ENCODE data around the gene NUP98. TPM values are rescaled to one million over a fixed set of nuclear protein-coding genes. Genes with fewer than 3 reads are reported as not detected.
"Not testable (repeated sequence)": the region's sequence is repeated elsewhere in the genome, so short reads cannot be mapped to it uniquely, and the experiment has no call there.

Gene NUP98
- polyA plus RNA-seq, 3 donors = 59.2 to 78.2 (median 64.6) TPM

DNA sequence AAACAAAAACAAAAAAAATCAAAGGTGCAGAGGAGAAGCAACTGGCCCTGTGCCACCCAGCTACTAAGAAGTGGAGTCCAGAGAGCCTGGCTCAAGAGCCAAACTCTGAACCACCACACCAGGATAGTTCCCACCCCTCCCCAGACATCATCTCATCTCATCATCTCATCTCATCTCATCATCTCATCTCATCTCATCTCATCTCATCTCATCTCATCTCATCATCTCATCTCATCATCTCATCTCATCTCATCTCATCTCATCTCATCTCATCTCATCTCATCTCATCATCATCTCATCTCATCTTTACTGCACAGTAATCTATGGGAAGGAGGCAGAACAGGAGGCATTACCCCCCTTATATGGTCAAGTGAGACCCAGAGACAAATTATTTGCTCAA is 134.5 kb downstream of the NUP98 start:
- DNase-seq (ENCODE audit: extremely low read depth in 1 of 11, low read depth in 9 of 11, low spot score in 4 of 11) = no peak

DNA sequence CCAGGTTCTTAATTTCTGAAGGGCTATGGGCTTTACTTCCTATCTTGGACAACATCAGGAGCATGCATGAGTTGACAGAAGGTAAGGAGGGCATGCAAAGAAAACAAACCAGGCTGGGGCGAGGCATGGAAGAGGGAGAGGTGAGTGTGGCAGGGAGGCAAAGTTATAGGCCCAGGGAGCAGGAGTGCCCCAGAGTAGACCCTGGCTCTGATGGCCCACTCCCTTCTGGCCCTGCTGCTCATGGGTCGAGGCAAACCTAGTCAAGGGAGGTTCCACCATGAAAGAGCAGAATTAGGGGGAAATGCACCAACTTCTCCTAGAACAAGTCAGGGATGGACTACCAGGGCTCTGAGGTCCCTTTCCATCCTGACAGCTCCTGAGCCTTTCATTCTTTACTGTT is 136.4 kb downstream of the NUP98 start:
- DNase-seq (ENCODE audit: extremely low read depth in 1 of 11, low read depth in 9 of 11, low spot score in 4 of 11) = no peak

DNA sequence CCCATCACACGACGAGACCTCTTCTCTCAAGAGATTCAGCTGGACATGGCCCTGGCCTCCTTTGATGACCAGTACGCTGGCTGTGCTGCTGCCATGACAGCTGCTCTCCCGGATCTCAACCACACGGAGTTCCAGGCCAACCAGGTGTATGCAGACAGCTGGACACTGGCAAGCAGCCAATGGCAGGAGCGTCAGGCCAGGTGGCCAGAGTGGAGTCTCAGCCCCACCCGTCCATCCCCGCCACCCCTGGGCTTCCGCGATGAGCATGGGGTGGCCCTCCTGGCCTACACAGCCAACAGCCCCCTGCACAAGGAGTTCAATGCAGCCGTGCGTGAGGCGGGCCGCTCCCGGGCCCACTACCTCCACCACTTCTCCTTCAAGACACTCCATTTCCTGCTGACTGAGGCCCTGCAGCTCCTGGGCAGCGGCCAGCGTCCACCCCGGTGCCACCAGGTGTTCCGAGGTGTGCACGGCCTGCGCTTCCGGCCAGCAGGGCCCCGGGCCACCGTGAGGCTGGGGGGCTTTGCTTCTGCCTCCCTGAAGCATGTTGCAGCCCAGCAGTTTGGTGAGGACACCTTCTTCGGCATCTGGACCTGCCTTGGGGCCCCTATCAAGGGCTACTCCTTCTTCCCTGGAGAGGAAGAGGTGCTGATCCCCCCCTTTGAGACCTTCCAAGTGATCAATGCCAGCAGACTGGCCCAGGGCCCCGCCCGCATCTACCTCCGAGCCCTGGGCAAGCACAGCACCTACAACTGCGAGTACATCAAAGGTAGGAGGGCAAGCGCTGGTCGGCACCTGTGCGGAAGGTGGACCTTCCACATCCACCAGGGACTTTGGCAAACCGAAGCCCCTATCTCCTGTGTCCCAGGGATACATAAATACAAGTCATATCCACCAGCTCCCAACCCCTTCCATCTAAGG is 137.5 kb downstream of the NUP98 start:
- DNase-seq (ENCODE audit: extremely low read depth in 1 of 11, low read depth in 9 of 11, low spot score in 4 of 11) = no peak

DNA sequence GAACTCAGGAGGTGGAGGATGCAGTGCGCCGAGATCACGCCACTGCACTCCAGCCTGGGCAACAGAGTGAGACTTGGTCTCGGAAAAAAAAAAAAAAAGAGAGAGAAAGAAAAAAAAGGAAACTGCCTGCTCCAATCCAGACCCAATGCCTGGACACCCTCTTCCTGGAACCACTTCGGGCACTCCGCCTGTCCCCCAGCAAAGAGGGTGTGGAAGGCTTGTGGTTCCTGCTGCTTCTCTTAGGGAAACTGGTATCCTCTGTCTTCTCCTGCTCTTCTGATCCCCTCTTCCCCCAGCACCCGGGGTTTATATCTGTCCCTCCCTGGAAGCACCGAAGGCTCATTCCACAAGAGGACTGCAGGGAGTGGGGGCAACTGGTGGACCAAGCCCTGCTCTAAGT is 139.1 kb downstream of the NUP98 start:
- no peak for DNase-seq (ENCODE audit: extremely low read depth in 1 of 11, low read depth in 9 of 11, low spot score in 4 of 11)

GRCh38 chr11:3657331-3657730 is 140.0 kb downstream of the NUP98 start:
- DNase-seq (ENCODE audit: extremely low read depth in 1 of 11, low read depth in 9 of 11, low spot score in 4 of 11) = not testable (repeated sequence)

DNA sequence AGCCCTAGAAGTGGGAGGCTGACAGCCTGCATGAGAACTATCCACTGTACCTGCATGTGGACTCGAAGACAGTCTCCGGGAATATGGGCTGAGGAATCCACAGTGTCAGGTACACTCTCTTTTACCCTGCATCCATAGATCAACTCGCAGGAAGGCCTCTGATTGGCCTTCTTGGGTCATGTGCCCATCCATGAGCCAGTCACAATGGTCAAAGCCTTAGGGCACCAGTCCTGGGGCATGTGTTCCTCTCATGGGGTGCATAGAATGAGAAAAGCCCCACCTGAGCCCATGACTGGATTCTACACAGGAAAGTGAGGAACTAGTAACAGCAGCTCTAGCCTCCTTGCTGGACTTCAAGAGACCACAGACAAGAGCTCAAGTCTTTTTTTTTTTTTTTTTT is 141.8 kb downstream of the NUP98 start:
- DNase-seq (ENCODE audit: extremely low read depth in 1 of 11, low read depth in 9 of 11, low spot score in 4 of 11) = no peak

DNA sequence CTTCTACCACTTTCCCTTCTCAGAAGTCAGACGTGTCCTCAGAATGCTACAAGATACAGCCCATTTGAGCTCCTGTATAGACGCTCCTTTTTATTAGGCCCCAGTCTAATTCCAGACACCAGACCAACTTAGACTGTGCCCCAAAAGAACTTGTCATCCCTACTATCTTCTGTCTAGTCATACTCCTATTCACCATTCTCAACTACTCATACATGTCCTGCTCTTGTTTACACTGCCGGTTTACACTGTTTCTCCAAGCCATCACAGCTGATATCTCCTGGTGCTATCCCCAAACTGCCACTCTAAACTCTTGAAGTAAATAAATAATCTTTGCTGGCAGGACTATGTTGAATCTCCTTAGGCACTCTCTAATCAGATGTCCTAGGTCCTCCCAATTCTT is 144.8 kb downstream of the NUP98 start:
- DNase-seq (ENCODE audit: extremely low read depth in 1 of 11, low read depth in 9 of 11, low spot score in 4 of 11) = not testable (repeated sequence)

- DNase-seq (ENCODE audit: extremely low read depth in 1 of 11, low read depth in 9 of 11, low spot score in 4 of 11) = not testable (repeated sequence)
Observed at GRCh38 chr11:3649374-3649773, 148.0 kb downstream of the NUP98 start.

- not testable (repeated sequence) for DNase-seq (ENCODE audit: extremely low read depth in 1 of 11, low read depth in 9 of 11, low spot score in 4 of 11)
Observed at GRCh38 chr11:3648843-3649242, 148.5 kb downstream of the NUP98 start.

- DNase-seq (ENCODE audit: extremely low read depth in 1 of 11, low read depth in 9 of 11, low spot score in 4 of 11) = no peak
Observed at GRCh38 chr11:3645552-3645951, 151.8 kb downstream of the NUP98 start.

GRCh38 chr11:3644817-3645235 is 152.5 kb downstream of the NUP98 start, which contains the start of gene ART1:
Gene ART1 (plus strand): TSS chr11:3645128. CDS start chr11:3659214, 14,086 bp downstream.
- DNase-seq (ENCODE audit: extremely low read depth in 1 of 11, low read depth in 9 of 11, low spot score in 4 of 11) = no peak

DNA sequence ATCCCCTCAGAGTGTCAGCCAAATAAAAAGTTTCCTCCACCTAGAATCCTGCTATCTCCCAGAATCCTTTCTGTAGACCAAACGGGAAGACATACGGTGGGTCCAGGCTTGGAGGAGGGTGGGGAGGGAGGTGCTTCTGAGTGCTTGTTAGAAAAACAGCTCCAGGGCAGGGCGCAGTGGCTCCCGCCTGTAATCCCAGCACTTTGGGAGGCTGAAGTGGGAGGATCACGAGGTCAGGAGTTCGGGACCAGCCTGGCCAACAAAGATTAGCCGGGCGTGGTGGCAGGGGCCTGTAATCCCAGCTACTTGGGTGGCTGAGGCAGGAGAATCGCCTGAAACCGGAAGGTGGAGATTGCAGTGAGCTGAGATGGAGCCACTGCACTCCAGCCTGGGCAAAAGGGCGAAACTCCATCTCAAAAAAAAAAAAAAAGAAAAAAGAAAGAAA is 154.2 kb downstream of the NUP98 start:
- DNase-seq (ENCODE audit: extremely low read depth in 1 of 11, low read depth in 9 of 11, low spot score in 4 of 11) = peak in 2 of 11 donors; percentile 11 to 15

GRCh38 chr11:3642071-3642951 is 155.0 kb downstream of the NUP98 start:
- DNase-seq (ENCODE audit: extremely low read depth in 1 of 11, low read depth in 9 of 11, low spot score in 4 of 11) = peak; percentile 64 to 89 (median 80)

DNA sequence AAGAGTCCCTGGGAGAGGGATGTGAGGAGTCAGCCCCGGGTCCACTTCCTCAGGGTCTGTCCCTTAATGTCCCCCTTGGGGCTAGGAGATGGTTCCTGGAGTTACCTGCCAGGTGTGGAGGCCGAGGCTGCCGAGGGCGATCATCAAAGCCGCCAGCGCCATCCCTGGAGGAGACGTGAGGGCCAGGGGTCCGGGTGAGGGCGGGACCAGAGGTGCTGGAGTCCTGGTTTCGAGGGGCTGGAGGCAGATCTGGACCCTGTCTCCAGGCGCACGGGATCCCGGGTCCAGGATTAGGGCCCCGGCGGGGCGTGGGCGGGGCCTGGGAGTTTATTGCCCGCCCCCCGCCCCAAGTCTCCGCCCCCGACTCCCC is 155.7 kb downstream of the NUP98 start, which contains the start of gene ART5:
Gene ART5, minus strand, starts transcription at position 292 of the 370 bp plus-strand sequence. Its CDS starts 130 bp downstream, at position 162.
- DNase-seq (ENCODE audit: extremely low read depth in 1 of 11, low read depth in 9 of 11, low spot score in 4 of 11) = no peak

DNA sequence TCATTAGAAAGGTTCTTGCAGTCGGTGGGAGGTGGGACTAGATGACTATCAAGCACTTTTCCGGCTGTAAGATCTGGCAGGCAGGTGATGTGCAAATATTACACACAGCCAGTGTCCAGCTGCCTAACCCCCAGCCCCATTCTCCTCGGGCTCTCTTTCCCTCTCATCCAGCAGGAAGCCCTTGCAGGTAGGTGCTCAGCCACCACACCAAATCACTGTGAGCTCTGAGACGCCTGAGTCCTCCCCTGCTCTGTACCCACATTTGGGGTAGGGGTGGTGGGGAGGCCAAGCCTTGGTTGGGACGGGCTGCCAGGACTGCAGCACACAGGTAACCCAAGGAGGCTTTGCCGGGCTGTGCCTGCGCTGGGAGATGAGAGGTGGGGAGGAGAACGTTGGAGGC is 156.2 kb downstream of the NUP98 start:
- DNase-seq (ENCODE audit: extremely low read depth in 1 of 11, low read depth in 9 of 11, low spot score in 4 of 11) = no peak

DNA sequence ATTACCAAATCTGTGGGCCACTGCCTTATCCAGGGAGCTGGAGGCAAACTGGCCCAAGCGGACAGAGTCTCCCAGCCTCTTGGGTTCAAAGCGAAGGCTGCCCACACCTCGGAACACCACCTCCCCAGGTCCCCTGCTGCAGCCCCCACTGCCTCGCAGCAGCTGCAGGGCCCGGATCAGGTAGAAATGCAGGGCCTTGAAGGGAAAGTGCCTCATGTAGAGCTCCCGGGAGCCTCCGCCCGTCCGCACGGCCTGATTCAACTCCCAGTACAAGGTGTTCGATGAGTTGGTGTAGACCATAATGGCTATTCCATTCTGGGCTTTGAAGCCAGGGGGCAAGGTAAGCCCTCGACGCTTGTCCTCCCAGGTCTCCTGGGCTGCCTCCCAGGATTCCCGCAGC is 157.5 kb downstream of the NUP98 start:
- DNase-seq (ENCODE audit: extremely low read depth in 1 of 11, low read depth in 9 of 11, low spot score in 4 of 11) = no peak

DNA sequence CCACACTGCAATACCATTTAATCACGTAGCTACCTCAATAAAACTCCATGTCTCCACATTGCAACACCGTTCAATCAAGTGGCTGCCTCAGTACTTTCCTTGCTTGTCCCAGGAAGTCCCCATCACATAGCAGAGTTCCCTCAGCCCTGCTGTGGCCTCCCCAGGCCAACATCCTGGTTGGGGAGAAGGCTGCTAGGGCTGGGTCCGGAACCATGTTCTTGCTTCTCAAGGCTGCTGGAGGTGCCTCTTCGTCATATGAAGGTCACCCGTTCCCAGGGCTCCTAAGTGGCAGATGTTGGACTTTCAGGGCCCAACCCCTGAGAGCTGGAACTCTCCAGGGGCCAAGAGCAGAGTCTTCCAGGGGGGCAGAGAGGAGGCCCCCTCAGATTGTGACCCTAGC is 158.8 kb downstream of the NUP98 start:
- no peak for DNase-seq (ENCODE audit: extremely low read depth in 1 of 11, low read depth in 9 of 11, low spot score in 4 of 11)

DNA sequence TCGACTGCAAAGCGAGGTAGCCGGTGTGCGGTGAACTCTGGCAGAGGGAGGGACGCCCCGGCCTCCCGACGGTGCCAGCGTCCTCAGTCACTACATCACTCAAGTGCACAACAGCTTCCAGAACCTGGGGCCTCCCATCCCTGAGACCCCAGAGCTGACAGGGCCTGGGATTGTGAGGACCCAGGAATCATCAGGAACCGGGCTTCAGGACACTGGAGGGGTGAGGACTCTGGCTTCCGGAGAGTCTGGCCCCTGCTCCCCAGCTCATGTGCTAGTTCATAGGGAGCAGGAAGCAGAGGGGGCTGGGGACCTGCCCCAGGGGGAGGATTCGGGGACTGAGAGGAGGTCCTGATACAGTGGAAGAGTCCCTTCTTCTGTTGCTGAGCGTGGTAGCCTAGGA is 160.2 kb downstream of the NUP98 start:
- DNase-seq (ENCODE audit: extremely low read depth in 1 of 11, low read depth in 9 of 11, low spot score in 4 of 11) = no peak

GRCh38 chr11:3635641-3636375 is 161.5 kb downstream of the NUP98 start:
- DNase-seq (ENCODE audit: extremely low read depth in 1 of 11, low read depth in 9 of 11, low spot score in 4 of 11) = no peak
